Measurements from ENCODE around the gene SAMM50.

The SAMM50 gene

DNA sequence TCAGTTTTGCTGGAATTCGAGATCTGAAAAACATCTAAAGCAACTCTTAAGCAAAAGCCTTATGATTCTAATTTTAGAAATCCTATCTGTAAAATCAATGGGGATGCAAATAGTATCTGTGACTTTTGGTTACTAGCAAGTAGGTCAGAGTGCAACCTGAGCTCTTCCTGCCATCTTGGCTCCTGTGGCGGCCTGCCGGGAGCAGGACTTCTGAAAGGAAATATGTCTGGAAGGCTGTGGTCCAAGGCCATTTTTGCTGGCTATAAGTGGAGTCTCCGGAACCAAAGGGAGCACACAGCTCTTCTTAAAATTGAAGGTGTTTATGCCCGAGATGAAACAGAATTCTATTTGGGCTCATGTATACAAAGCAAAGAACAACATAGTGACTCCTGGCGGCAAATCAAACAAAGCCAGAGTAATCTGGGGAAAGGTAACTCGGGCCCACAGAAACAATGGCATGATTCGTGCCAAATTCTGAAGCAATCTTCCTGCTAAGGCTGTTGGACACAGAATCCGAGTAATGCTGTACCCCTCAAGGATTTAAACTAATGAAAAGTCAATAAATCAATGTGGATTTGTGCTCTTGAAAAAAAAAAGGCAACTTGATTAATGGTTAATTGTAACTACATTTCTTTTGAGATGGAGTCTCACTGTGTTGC is 1.7 kb downstream of the SAMM50 start:
- Mint-ChIP-seq H3K9me3 (no peaks in the 10 kb centered on the region), H3K4me3 (peak overlapping the region; percentile 94), H3K27me3 (no peaks in the 10 kb centered on the region), H3K27ac (no peak overlapping the region), H3K4me1 (peaks cover 33% of the 10 kb centered on the region), H3K36me3 (ENCODE audit: low read depth) (peaks cover 2% of the 10 kb centered on the region)
- no peak for DNase-seq
- no peak for ATAC-seq

GRCh38 chr22:43957871-43958270 is 2.6 kb downstream of the SAMM50 start:
- Mint-ChIP-seq H3K36me3 (ENCODE audit: low read depth) (peaks cover 2% of the 10 kb centered on the region), H3K9me3 (no peaks in the 10 kb centered on the region), H3K27me3 (no peaks in the 10 kb centered on the region), H3K4me1 (peaks cover 33% of the 10 kb centered on the region), H3K27ac (no peak overlapping the region), H3K4me3 (no peak overlapping the region)
- ATAC-seq (no peak), DNase-seq (no peak)

DNA sequence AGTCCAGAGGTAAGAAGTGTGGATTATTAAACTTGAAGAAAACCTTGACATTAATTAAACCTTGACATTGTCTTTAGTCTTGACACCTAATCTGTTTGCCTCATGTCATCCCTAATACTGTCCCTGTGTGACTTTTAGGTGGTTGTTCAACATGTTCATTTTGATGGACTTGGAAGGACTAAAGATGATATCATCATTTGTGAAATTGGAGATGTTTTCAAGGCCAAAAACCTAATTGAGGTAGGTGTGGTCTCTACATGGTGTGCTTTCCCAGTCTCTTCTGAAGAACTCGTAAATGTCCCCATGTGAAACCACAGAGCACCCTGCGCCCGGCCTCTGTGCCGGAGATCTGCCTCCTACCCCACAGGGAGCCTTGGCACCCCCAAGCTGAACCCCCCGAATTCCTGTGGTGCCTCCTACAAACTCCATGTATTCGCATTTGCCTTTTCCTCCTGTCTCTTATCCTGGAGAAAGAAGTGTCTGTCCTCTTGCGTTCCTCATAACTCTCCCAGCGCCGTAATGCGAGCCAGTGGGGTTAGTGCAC is 9.1 kb downstream of the SAMM50 start:
- DNase-seq (no peak), ATAC-seq (no peak)
- peaks cover 37% of the 10 kb centered on the region for H3K36me3 Mint-ChIP-seq (ENCODE audit: low read depth)
- H3K27ac Mint-ChIP-seq, result no peak overlapping the region
- H3K9me3 Mint-ChIP-seq, result no peaks in the 10 kb centered on the region
- H3K4me1 Mint-ChIP-seq, result no peaks in the 10 kb centered on the region
- no peak overlapping the region for H3K4me3 Mint-ChIP-seq
- no peaks in the 10 kb centered on the region for H3K27me3 Mint-ChIP-seq

- H3K27ac Mint-ChIP-seq, result no peak overlapping the region
- DNase-seq (no peak), ATAC-seq (no peak)
- peaks cover 43% of the 10 kb centered on the region for H3K36me3 Mint-ChIP-seq (ENCODE audit: low read depth)
- H3K27me3 Mint-ChIP-seq, result no peaks in the 10 kb centered on the region
- H3K4me3 Mint-ChIP-seq, result no peak overlapping the region
- H3K4me1 Mint-ChIP-seq, result no peaks in the 10 kb centered on the region
- no peaks in the 10 kb centered on the region for H3K9me3 Mint-ChIP-seq
These were observed 11.8 kb downstream of the SAMM50 start for GRCh38 chr22:43967069-43967468.

DNA sequence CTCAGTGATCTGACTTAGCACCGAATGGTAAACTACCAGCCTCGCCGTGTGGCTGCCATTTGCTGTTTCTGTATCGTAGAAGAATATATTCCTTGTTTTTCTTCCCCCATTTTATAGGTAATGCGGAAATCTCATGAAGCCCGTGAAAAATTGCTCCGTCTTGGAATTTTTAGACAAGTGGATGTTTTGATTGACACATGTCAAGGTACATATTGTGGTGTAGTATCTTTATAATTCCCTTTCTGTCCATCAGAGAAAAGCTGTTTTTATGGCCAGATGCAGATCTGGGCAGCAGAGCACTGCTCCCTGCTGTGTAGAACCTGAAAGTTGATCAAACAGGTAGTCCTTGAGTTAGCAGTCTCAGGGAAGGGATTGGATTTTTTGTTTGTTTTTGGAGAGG is 13.4 kb downstream of the SAMM50 start:
- Mint-ChIP-seq H3K9me3 (no peaks in the 10 kb centered on the region), H3K36me3 (ENCODE audit: low read depth) (peaks cover 44% of the 10 kb centered on the region), H3K27me3 (no peaks in the 10 kb centered on the region), H3K4me1 (no peaks in the 10 kb centered on the region), H3K27ac (no peak overlapping the region), H3K4me3 (no peak overlapping the region)
- ATAC-seq (no peak), DNase-seq (no peak)

DNA sequence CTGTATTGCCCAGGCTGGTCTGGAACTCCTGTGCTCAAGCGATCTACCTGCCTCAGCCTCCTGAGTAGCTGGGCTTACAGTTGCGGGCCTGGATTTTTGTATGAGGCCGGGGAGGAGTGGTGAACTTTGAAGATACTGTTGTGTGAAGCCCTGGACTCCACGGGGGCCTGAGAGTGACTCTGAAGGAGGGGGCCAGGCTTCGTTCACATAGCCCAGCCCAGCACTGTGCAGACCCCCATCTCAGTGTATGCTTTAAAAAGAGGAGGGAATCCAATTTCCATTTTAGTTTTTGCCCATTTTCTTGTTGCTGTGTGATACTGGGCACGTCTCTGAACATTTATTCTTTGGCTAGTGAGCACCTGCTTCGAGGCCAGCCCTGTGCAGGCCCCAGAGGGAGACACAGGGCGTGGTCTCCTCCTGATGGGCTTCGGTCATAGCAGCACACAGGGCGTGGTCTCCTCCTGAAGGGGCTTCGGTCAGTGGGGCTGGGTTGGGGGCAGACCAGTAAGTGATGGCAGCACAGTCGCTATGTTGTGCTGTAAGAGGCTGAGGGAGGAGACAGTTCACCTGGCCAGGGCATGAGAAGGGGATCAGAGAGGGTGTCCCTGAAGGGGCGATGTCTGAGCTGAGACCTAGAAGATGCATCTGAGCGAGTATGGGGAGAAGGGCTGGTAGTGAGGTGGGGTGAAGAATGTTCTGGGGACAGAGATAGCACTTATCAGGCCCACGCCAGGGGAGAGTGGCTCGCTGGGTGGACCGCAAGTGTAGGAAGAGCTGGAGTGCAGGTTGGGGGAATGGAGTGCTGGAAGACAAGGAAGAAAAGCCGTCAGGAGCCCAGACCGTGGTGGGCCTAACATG is 14.0 kb downstream of the SAMM50 start:
- Mint-ChIP-seq H3K4me3 (no peak overlapping the region), H3K27me3 (no peaks in the 10 kb centered on the region), H3K27ac (no peak overlapping the region), H3K4me1 (no peaks in the 10 kb centered on the region), H3K36me3 (ENCODE audit: low read depth) (peaks cover 46% of the 10 kb centered on the region), H3K9me3 (no peaks in the 10 kb centered on the region)
- DNase-seq, result no peak
- no peak for ATAC-seq

GRCh38 chr22:43969989-43970755 is 14.9 kb downstream of the SAMM50 start:
- Mint-ChIP-seq H3K36me3 (ENCODE audit: low read depth) (peaks cover 44% of the 10 kb centered on the region), H3K4me1 (no peaks in the 10 kb centered on the region), H3K4me3 (no peak overlapping the region), H3K27me3 (no peaks in the 10 kb centered on the region), H3K27ac (no peak overlapping the region), H3K9me3 (no peaks in the 10 kb centered on the region)
- ATAC-seq (no peak), DNase-seq (no peak)

DNA sequence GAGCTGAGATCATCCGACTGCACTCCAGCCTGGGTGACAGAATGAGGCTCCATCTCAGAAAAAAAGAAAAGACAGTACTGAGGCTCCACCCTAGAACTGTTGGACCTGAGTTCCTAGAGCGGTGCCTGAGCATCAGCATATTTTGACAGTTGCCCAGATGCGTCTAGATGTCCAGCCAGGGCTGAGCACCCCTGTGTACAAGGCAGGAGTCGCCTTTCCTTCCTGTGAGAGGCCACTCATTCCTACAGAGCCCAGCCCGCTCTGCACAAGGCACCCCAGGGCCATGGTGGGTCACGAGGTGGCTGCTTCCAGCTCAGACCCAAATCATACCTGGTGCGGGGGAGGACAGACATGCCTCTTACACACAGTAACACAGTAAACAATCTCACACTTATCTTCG is 15.9 kb downstream of the SAMM50 start:
- ATAC-seq (no peak), DNase-seq (no peak)
- no peak overlapping the region for H3K4me3 Mint-ChIP-seq
- H3K4me1 Mint-ChIP-seq, result no peaks in the 10 kb centered on the region
- H3K36me3 Mint-ChIP-seq (ENCODE audit: low read depth), result peaks cover 47% of the 10 kb centered on the region
- H3K9me3 Mint-ChIP-seq, result no peaks in the 10 kb centered on the region
- H3K27me3 Mint-ChIP-seq, result no peaks in the 10 kb centered on the region
- no peak overlapping the region for H3K27ac Mint-ChIP-seq

DNA sequence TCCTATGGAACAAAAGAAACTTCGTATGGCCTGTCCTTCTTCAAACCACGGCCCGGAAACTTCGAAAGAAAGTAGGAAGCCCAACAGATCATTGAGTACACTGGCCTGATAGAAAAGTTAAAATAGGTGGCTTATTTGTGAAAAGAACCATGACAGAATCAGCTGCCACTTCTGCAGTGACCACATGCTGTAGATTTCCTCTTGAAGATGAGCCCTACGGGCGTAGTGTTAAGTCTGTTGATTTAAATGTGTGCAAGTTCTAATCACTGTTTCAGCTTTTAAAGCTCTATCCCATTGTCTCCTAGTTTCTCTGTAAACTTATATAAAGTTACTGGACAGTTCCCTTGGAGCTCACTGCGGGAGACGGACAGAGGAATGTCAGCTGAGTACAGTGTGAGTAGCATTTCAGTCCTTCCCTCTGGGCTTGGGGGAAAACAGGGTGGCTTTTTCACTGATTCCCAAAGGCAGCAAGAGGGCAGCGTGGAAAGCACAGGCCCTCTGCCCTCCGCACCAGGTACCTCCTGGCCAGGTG is 17.8 kb downstream of the SAMM50 start:
- DNase-seq (no peak), ATAC-seq (no peak)
- Mint-ChIP-seq H3K4me3 (no peak overlapping the region), H3K9me3 (no peaks in the 10 kb centered on the region), H3K36me3 (ENCODE audit: low read depth) (peaks cover 43% of the 10 kb centered on the region), H3K4me1 (no peaks in the 10 kb centered on the region), H3K27me3 (no peaks in the 10 kb centered on the region), H3K27ac (no peak overlapping the region)

DNA sequence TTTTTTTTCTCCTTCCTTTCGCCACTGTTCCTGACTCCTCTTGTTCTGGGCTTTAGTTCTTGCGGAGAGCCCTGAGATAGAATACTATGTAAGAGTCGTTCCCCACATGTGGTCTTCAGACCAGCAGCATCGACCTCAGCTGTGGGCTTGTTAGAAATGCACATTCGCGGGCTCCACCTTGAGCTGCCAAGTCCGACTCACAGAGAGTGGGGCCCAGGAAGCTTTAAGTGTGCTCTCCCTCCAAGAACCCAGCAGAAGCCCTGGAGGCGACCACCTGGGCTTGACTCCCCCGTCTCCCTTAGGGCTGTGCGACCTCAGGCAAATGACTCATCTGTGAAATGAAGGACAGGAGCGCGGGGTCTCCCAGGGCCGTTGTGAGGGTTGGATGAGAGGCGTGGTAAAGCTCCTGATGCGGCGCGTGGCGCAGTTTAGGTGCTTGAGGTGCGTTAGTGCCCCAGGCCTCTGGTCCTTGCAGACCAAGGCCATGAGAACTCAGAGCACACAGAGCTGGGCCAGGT is 18.8 kb downstream of the SAMM50 start:
- Mint-ChIP-seq H3K4me3 (no peak overlapping the region), H3K4me1 (no peaks in the 10 kb centered on the region), H3K27me3 (no peaks in the 10 kb centered on the region), H3K36me3 (ENCODE audit: low read depth) (peaks cover 37% of the 10 kb centered on the region), H3K27ac (no peak overlapping the region), H3K9me3 (no peaks in the 10 kb centered on the region)
- no peak for ATAC-seq
- DNase-seq, result no peak

- ATAC-seq (no peak), DNase-seq (no peak)
- Mint-ChIP-seq H3K9me3 (no peaks in the 10 kb centered on the region), H3K4me3 (no peak overlapping the region), H3K27me3 (no peaks in the 10 kb centered on the region), H3K4me1 (no peaks in the 10 kb centered on the region), H3K36me3 (ENCODE audit: low read depth) (peaks cover 40% of the 10 kb centered on the region), H3K27ac (no peak overlapping the region)
These were observed 19.8 kb downstream of the SAMM50 start for GRCh38 chr22:43975041-43975440.

GRCh38 chr22:43976861-43977795 is 21.9 kb downstream of the SAMM50 start:
- Mint-ChIP-seq H3K36me3 (ENCODE audit: low read depth) (peaks cover 47% of the 10 kb centered on the region), H3K27me3 (no peaks in the 10 kb centered on the region), H3K27ac (no peak overlapping the region), H3K4me1 (no peaks in the 10 kb centered on the region), H3K9me3 (no peaks in the 10 kb centered on the region), H3K4me3 (no peak overlapping the region)
- DNase-seq (no peak), ATAC-seq (no peak)

DNA sequence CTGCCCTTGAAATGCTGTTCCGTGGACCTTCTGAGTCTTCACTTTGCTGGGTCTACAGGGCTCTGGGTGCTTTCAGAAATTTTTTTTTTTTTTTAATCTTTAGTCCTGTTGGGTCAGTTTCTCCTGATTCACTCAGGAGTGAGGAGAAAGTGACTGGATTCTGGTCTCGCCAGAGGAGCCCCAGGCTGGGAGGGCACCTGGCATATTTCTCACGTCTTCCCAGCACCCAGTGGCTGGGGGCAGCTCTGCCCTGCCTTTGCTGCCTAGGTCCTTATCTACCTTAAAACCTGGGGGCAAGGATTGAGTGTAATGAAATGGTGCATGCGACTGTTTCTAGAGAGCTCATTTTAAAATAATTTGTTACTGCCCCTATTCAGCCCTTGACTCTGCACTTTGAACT is 23.3 kb downstream of the SAMM50 start:
- Mint-ChIP-seq H3K27me3 (no peaks in the 10 kb centered on the region), H3K4me3 (no peak overlapping the region), H3K4me1 (no peaks in the 10 kb centered on the region), H3K27ac (no peak overlapping the region), H3K9me3 (no peaks in the 10 kb centered on the region), H3K36me3 (ENCODE audit: low read depth) (peaks cover 45% of the 10 kb centered on the region)
- ATAC-seq, result no peak
- DNase-seq, result no peak
